Neural progenitor cell (in vitro differentiated cells): ENCODE results near the gene GRID1.

Experiments
- EZH2 ChIP-seq: fragments of 200-600 bp; sonication (generic); IDR thresholded peaks from 2 replicates; pipeline ENCODE4 v1.6.1; 2017; ENCODE audit warnings: antibody characterized with exemption, mild to moderate bottlenecking, moderate library complexity
- EZH2phosphoT487 ChIP-seq: fragments of 200-600 bp; sonication (generic); IDR thresholded peaks from 2 replicates; pipeline ENCODE4 v1.6.1; 2017; ENCODE audit warnings: antibody characterized with exemption
- TF ChIP-seq, protein P1 (sequence below): fragments of 200-600 bp; sonication (generic); IDR thresholded peaks from 2 replicates; pipeline ENCODE4 v1.5.1; 2017; ENCODE audit warnings: antibody characterized with exemption, mild to moderate bottlenecking

DNA sequence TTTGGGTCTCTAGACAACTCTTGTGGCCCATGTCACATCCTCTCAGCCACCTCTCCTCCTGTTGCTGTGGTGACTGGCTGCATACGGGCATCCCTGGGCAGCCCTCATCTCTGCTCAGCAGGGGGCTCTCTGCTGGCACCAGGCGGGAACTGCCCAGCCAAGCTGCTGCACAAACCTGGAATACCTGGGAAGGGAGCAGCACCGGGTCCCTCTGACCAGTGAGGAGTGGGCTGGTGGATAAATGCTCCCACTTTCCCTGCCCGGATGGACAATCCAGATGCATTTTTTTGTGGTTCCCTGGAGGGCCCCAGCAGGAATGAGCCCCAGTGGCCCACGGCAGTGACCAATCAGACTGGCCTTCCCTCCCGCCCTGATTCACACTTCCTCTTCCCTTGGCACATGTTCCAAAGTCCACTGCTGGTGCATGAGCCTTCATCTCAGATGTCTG is 21.9 kb downstream of the GRID1 start:
- TF ChIP-seq, protein P1, sequence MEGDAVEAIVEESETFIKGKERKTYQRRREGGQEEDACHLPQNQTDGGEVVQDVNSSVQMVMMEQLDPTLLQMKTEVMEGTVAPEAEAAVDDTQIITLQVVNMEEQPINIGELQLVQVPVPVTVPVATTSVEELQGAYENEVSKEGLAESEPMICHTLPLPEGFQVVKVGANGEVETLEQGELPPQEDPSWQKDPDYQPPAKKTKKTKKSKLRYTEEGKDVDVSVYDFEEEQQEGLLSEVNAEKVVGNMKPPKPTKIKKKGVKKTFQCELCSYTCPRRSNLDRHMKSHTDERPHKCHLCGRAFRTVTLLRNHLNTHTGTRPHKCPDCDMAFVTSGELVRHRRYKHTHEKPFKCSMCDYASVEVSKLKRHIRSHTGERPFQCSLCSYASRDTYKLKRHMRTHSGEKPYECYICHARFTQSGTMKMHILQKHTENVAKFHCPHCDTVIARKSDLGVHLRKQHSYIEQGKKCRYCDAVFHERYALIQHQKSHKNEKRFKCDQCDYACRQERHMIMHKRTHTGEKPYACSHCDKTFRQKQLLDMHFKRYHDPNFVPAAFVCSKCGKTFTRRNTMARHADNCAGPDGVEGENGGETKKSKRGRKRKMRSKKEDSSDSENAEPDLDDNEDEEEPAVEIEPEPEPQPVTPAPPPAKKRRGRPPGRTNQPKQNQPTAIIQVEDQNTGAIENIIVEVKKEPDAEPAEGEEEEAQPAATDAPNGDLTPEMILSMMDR, result no peak
- TF ChIP-seq EZH2, result no peak
- TF ChIP-seq EZH2phosphoT487, result no peak
